GM23338 (cell line): ENCODE results near the gene MARCKSL1. TPM values are rescaled to one million over a fixed set of nuclear protein-coding genes. Genes with fewer than 3 reads are reported as not detected.

ENCODE experiments used
- ATAC-seq: fragments of 200-7000 bp; cut with Tn5 transposase; 3 replicates; pipeline ENCODE4 v1.9.1; 2020
- DNase-seq: peaks from one replicate; pipeline ENCODE4 v3.0.0-alpha.2; 2015; ENCODE audit warnings: low spot score
- H2AFZ ChIP-seq: fragments of 200-600 bp; sonication (generic); 2 replicates; pipeline ENCODE4 v1.8.0; 2016; ENCODE audit warnings: antibody characterized with exemption, mild to moderate bottlenecking, moderate library complexity
- H3F3A ChIP-seq: fragments of 200-600 bp; sonication (generic); replicated peaks from 2 replicates; pipeline ENCODE4 v1.8.0; 2017; ENCODE audit warnings: antibody characterized with exemption, mixed run types, low read depth
- H3K27ac ChIP-seq: fragments of 200-600 bp; sonication (generic); 2 replicates; pipeline ENCODE4 v1.6.1; 2016; ENCODE audit warnings: low read depth
- H3K27me3 ChIP-seq: fragments of 200-600 bp; sonication (generic); 2 replicates; pipeline ENCODE4 v1.8.0; 2016; ENCODE audit warnings: mild to moderate bottlenecking, mixed run types, moderate library complexity; ENCODE audit not compliant: insufficient read depth
- H3K36me3 ChIP-seq: fragments of 200-600 bp; sonication (generic); 2 replicates; pipeline ENCODE4 v1.8.0; 2016; ENCODE audit warnings: mild to moderate bottlenecking; ENCODE audit not compliant: insufficient read depth
- H3K4me1 ChIP-seq: fragments of 200-600 bp; sonication (generic); 2 replicates; pipeline ENCODE4 v1.8.0; 2016; ENCODE audit warnings: mild to moderate bottlenecking, moderate library complexity; ENCODE audit not compliant: insufficient read depth
- H3K4me2 ChIP-seq: fragments of 200-600 bp; sonication (generic); 2 replicates; pipeline ENCODE4 v1.7.1; 2017; ENCODE audit warnings: mixed run types
- H3K4me3 ChIP-seq: fragments of 200-600 bp; sonication (generic); 2 replicates; pipeline ENCODE4 v1.6.1; 2016; ENCODE audit warnings: mixed run types
- H3K79me2 ChIP-seq: fragments of 200-600 bp; sonication (generic); replicated peaks from 2 replicates; pipeline ENCODE4 v1.8.0; 2017; ENCODE audit warnings: mild to moderate bottlenecking; ENCODE audit not compliant: insufficient read depth
- H3K9me2 ChIP-seq: fragments of 200-600 bp; sonication (generic); 2 replicates; pipeline ENCODE4 v1.8.0; 2017; ENCODE audit not compliant: insufficient read depth
- H4K20me1 ChIP-seq: fragments of 200-600 bp; sonication (generic); replicated peaks from 2 replicates; pipeline ENCODE4 v1.8.0; 2017; ENCODE audit warnings: mild to moderate bottlenecking; ENCODE audit not compliant: insufficient read depth
- H3K27ac Mint-ChIP-seq: 2 replicates; pipeline ENCODE4 v1.8.0; 2020; ENCODE audit warnings: inconsistent platforms, mild to moderate bottlenecking, moderate library complexity, mixed read lengths
- H3K27me3 Mint-ChIP-seq: 3 replicates; pipeline ENCODE4 v1.8.0; 2022; ENCODE audit warnings: low read depth, mild to moderate bottlenecking, moderate library complexity, mixed read lengths, inconsistent platforms; ENCODE audit not compliant: insufficient read depth, poor library complexity
- H3K36me3 Mint-ChIP-seq: 3 replicates; pipeline ENCODE4 v1.8.0; 2021; ENCODE audit warnings: low read depth, mild to moderate bottlenecking, inconsistent platforms, moderate library complexity, mixed read lengths
- H3K4me1 Mint-ChIP-seq: 3 replicates; pipeline ENCODE4 v1.8.0; 2020; ENCODE audit warnings: mild to moderate bottlenecking, inconsistent platforms, mixed read lengths
- H3K4me3 Mint-ChIP-seq: 3 replicates; pipeline ENCODE4 v1.8.0; 2021; ENCODE audit warnings: moderate library complexity, mild to moderate bottlenecking, inconsistent platforms, mixed read lengths
- H3K9me3 Mint-ChIP-seq: 3 replicates; pipeline ENCODE4 v1.8.0; 2020; ENCODE audit warnings: moderate library complexity, mild to moderate bottlenecking, inconsistent platforms, mixed read lengths
- CREB1 ChIP-seq: fragments of 250-450 bp; sonication (Bioruptor Pico); IDR thresholded peaks from 2 replicates; pipeline ENCODE4 v1.5.0; 2020; ENCODE audit warnings: low read depth, mild to moderate bottlenecking, moderate library complexity
- CTCF ChIP-seq, 2 experiments: fragments of 200-600 bp in 1 of 2; sonication (generic) in 1 of 2; conservative IDR thresholded peaks; 2 replicates each; pipeline versions ENCODE4 v1.5.1 to v1.6.1; 2016 to 2017; ENCODE audit warnings: antibody characterized with exemption in 2 of 2, low read depth in 2 of 2, mild to moderate bottlenecking in 2 of 2, moderate library complexity in 1 of 2
- ETS1 ChIP-seq: IDR thresholded peaks from 2 replicates; pipeline ENCODE4 v1.6.1; 2016; ENCODE audit warnings: antibody characterized with exemption
- EZH2 ChIP-seq: fragments of 200-600 bp; sonication (generic); IDR thresholded peaks from one replicate; pipeline ENCODE4 v1.8.0; 2017; ENCODE audit warnings: antibody characterized with exemption, mild to moderate bottlenecking, low read depth; ENCODE audit not compliant: unreplicated experiment
- EZH2phosphoT487 ChIP-seq: fragments of 200-600 bp; sonication (generic); IDR thresholded peaks from one replicate; pipeline ENCODE4 v1.8.1; 2018; ENCODE audit warnings: antibody characterized with exemption; ENCODE audit not compliant: unreplicated experiment
- JUNB ChIP-seq: IDR thresholded peaks from one replicate; pipeline ENCODE4 v1.6.1; 2016; ENCODE audit warnings: antibody characterized with exemption; ENCODE audit not compliant: unreplicated experiment
- NANOG ChIP-seq: IDR thresholded peaks from 2 replicates; pipeline ENCODE4 v1.6.1; 2016; ENCODE audit warnings: antibody characterized with exemption, borderline replicate concordance
- POLR2AphosphoS5 ChIP-seq: IDR thresholded peaks from 2 replicates; pipeline ENCODE4 v1.6.1; 2016; ENCODE audit warnings: antibody characterized with exemption, low read depth
- REST ChIP-seq: IDR thresholded peaks from one replicate; pipeline ENCODE4 v1.6.1; 2018; ENCODE audit warnings: antibody characterized with exemption; ENCODE audit not compliant: unreplicated experiment
- STAT1 ChIP-seq: IDR thresholded peaks from one replicate; pipeline ENCODE4 v1.6.1; 2016; ENCODE audit warnings: antibody characterized with exemption; ENCODE audit not compliant: unreplicated experiment
- ZNF114 ChIP-seq: fragments of 250-450 bp; sonication (Bioruptor Pico); IDR thresholded peaks from 2 replicates; pipeline ENCODE4 v1.5.0; 2020; ENCODE audit warnings: mild to moderate bottlenecking, moderate library complexity
- ZNF331 ChIP-seq: fragments of 250-450 bp; sonication (Bioruptor Pico); IDR thresholded peaks from 2 replicates; pipeline ENCODE4 v1.5.0; 2020; ENCODE audit warnings: low read depth, mild to moderate bottlenecking, moderate library complexity
- ZNF462 ChIP-seq: fragments of 250-450 bp; sonication (Bioruptor Pico); IDR thresholded peaks from 2 replicates; pipeline ENCODE4 v1.5.0; 2020; ENCODE audit warnings: mild to moderate bottlenecking, moderate library complexity
- polyA plus RNA-seq: library from polyadenylated mRNA; unstranded; fragments of >200 nt; fragmentation: Nextera tagmentation; extraction: Ambion mirVana; gene quantifications from 2 replicates; pipeline ENCODE4 v1.2.1, GENCODE V29; 2016
- total RNA-seq: library from RNA; depleted of rRNA; stranded (reverse); fragments of >200 nt; shearing (Covaris generic); gene quantifications from 2 replicates; pipeline ENCODE4 v1.2.3, GENCODE V29; 2014

The MARCKSL1 gene
- total and polyA plus RNA-seq, 2 experiments from 2014 or later, result 329 to 553 TPM

- Mint-ChIP-seq H3K9me3 (no peaks in the 10 kb centered on the region; the same call in 2 of the 3 replicates), H3K27me3 (peaks cover 28% of the 10 kb centered on the region), H3K27ac (no peak overlapping the region), H3K36me3 (peaks cover 40% of the 10 kb centered on the region), H3K4me3 (no peak overlapping the region; the same call in 2 of the 3 replicates), H3K4me1 (peaks cover 7% of the 10 kb centered on the region)
- ATAC-seq (no peak), DNase-seq (no peak)
- Histone ChIP-seq H3K4me1 (no peaks in the 10 kb centered on the region; the same call in 1 of the 2 replicates), H2AFZ (no peak overlapping the region), H3K9me2 (no peaks in the 10 kb centered on the region), H3K79me2 (no peaks in the 10 kb centered on the region), H3K27ac (no peak overlapping the region), H4K20me1 (no peaks in the 10 kb centered on the region; the same call in 1 of the 2 replicates), H3F3A (peaks cover 11% of the 10 kb centered on the region; the same call in 1 of the 2 replicates), H3K36me3 (peaks cover 16% of the 10 kb centered on the region; the same call in 1 of the 2 replicates), H3K27me3 (peaks cover 39% of the 10 kb centered on the region), H3K4me2 (no peak overlapping the region), H3K4me3 (no peak overlapping the region)
- TF ChIP-seq NANOG, result no peak
- TF ChIP-seq EZH2, result no peak
- TF ChIP-seq ZNF331 (CRISPR knock-in tag), result no peak
- no peak for TF ChIP-seq ETS1
- TF ChIP-seq CREB1 (CRISPR knock-in tag), result no peak
- TF ChIP-seq POLR2AphosphoS5, result no peak
- TF ChIP-seq JUNB, result no peak
- no peak for TF ChIP-seq REST
- TF ChIP-seq STAT1, result no peak
- TF ChIP-seq ZNF114 (CRISPR knock-in tag), result no peak
- no peak for TF ChIP-seq ZNF462 (CRISPR knock-in tag)
- TF ChIP-seq EZH2phosphoT487, result no peak
- TF ChIP-seq CTCF (conservative IDR thresholded peaks at IDR 0.05; ENCODE audit: low read depth in 2 of 2), result no peak
These were observed 27.7 kb upstream of the MARCKSL1 start for GRCh38 chr1:32363713-32364112.
